Mammary epithelial cell (primary cell): ENCODE results near the gene PHOSPHO1.

Experiments used
- CTCF ChIP-seq, 2 donors: IDR thresholded peaks in 1 of 2; conservative IDR thresholded peaks in 1 of 2; 2 replicates each; pipeline ENCODE4 v1.5.1; 2011 to 2012; ENCODE audit warnings: inconsistent platforms in 2 of 2, low read length in 2 of 2, mild to moderate bottlenecking in 2 of 2, control low read depth in 1 of 2, low read depth in 1 of 2; ENCODE audit not compliant: insufficient read depth in 1 of 2; ENCODE audit errors: extremely low read depth in 1 of 2
- EZH2 ChIP-seq: IDR thresholded peaks from 2 replicates; pipeline ENCODE4 v1.6.1; 2012; ENCODE audit warnings: low read length, inconsistent platforms, borderline replicate concordance

DNA sequence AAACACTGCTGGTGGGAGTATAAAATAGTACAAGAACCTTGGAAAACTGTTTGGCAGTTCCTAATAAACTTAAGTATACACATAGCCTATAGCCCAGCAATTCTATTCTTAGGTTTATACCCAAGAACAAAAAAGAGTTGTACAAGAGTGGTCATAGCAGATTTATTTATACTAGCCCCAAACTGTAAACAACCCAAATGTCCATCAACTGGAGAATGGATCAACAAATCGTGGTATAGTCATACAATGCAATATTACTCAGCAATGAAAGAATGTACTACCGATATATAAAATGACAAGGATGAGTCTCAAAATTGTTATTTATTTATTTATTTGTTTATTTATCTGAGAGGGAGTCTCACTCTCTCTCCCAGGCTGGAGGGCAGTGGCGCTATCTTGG, 43.3 kb downstream of the PHOSPHO1 start:
- TF ChIP-seq CTCF (conservative IDR thresholded peaks at IDR 0.05 in 1 of 2, IDR thresholded peaks at IDR 0.05 in 1 of 2; ENCODE audit: extremely low read depth in 1 of 2, insufficient read depth in 1 of 2, low read depth in 1 of 2, low read length in 2 of 2): no peak
- TF ChIP-seq EZH2: no peak
